Stomach (tissue), 9 donors: Measurements from ENCODE around the gene GMDS. TPM values are rescaled to one million over a fixed set of nuclear protein-coding genes. Genes with fewer than 3 reads are reported as not detected.

ENCODE experiments used
- DNase-seq, 2 donors: peaks; one replicate each; pipeline versions ENCODE4 v3.0.0 to v3.0.0-alpha.2; 2013 to 2019
- H3K27ac ChIP-seq, 5 donors: fragments of 200-600 bp in 4 of 5; sonication (generic) in 4 of 5; one replicate each; pipeline ENCODE4 v1.5.1; 2013 to 2019; ENCODE audit warnings: mild to moderate bottlenecking in 1 of 5, moderate library complexity in 1 of 5
- H3K27me3 ChIP-seq, 3 donors: fragments of 200-600 bp; sonication (generic); one replicate each; pipeline ENCODE4 v1.5.1; 2017 to 2019; ENCODE audit warnings: mixed run types in 1 of 3
- H3K36me3 ChIP-seq, 4 donors: fragments of 200-600 bp; sonication (generic); 1 replicate in 3 of 4; 2 replicates in 1 of 4; pipeline ENCODE4 v1.5.1; 2016 to 2019
- H3K4me1 ChIP-seq, 4 donors: fragments of 200-600 bp; sonication (generic); one replicate each; pipeline ENCODE4 v1.5.1; 2016 to 2019
- H3K4me3 ChIP-seq, 4 donors: fragments of 200-600 bp; sonication (generic) in 3 of 4; one replicate each; pipeline ENCODE4 v1.5.1; 2016 to 2019; ENCODE audit warnings: mild to moderate bottlenecking in 1 of 4
- H3K9me3 ChIP-seq, 4 donors: fragments of 200-600 bp; sonication (generic); one replicate each; pipeline ENCODE4 v1.5.1; 2016 to 2019
- CTCF ChIP-seq, 7 experiments: fragments of 450-650 bp in 4 of 7; fragments of 200-600 bp in 3 of 7; sonication (generic) in 3 of 7; IDR thresholded peaks; one replicate each; pipeline ENCODE4 v1.5.1; 2016 to 2019; ENCODE audit warnings: antibody characterized with exemption in 7 of 7, control low read depth in 2 of 7, mild to moderate bottlenecking in 1 of 7
- EP300 ChIP-seq: sonication (generic); formaldehyde crosslinking; IDR thresholded peaks from one replicate; pipeline ENCODE4 v1.6.1; 2017; ENCODE audit warnings: antibody characterized with exemption
- POLR2A ChIP-seq, 4 donors: fragments of 450-650 bp; IDR thresholded peaks; one replicate each; pipeline ENCODE4 v1.6.1; 2016; ENCODE audit warnings: antibody characterized with exemption in 4 of 4, control low read depth in 2 of 4, mild to moderate bottlenecking in 1 of 4, moderate library complexity in 1 of 4
- POLR2AphosphoS5 ChIP-seq, 3 donors: sonication (generic); formaldehyde crosslinking; IDR thresholded peaks; one replicate each; pipeline ENCODE4 v1.6.1; 2016; ENCODE audit warnings: antibody characterized with exemption in 3 of 3
- WGBS, 5 donors: extraction: QIAGEN DNeasy Blood & Tissue Kit in 3 of 5; methylation state at CpG; one replicate each; pipeline versions ENCODE4 v1.1.5 to v1.1.7; 2013 to 2018; 5-methylcytosine and 5-hydroxymethylcytosine counted together
- intact Hi-C: fragments of 100-400 bp; cut with DNase I; formaldehyde crosslinking; loops from one replicate; pipeline ENCODE4 v1.15.1; 2023; ENCODE audit warnings: low total_unique reads
- polyA plus RNA-seq, 3 donors: library from polyadenylated mRNA; stranded (reverse); fragments of 200-250 nt; gene quantifications; one replicate each; pipeline ENCODE4 v1.2.3, GENCODE V29; 2013
- total RNA-seq, 5 donors: library from RNA; depleted of rRNA; stranded (reverse); fragments of >200 nt; gene quantifications; one replicate each; pipeline versions ENCODE4 v1.1.0 to v1.2.3, GENCODE V29; 2014 to 2016
- donor health status: healthy with polysubstance abuse.
- donor health status: Bipolar disorder and iron deficiency.
- donor health status: healthy.

The GMDS gene
- total and polyA plus RNA-seq, 8 donors: 83.7 to 262 (median 121) TPM

GRCh38 chr6:2266031-2266795 lies 20.8 kb upstream of the GMDS start:
- H3K4me3 ChIP-seq: no peak overlapping the region
- 58 to 79% (median 77%) methylated on average over 3 of the region's 3 CpGs for WGBS, 5 donors
- no peak overlapping the region for H3K27ac ChIP-seq
- no peaks in the 10 kb centered on the region for H3K9me3 ChIP-seq
- no peak for TF ChIP-seq POLR2AphosphoS5 (IDR thresholded peaks at IDR 0.05)
- TF ChIP-seq EP300: no peak
- TF ChIP-seq POLR2A (IDR thresholded peaks at IDR 0.05): no peak
- TF ChIP-seq CTCF (IDR thresholded peaks at IDR 0.05): no peak
- intact Hi-C loops: no loop called here
- H3K36me3 ChIP-seq: peaks cover 0 to 38% (median 29%) of the 10 kb centered on the region in 4 donors
- DNase-seq: no peak
- H3K27me3 ChIP-seq: no peaks in the 10 kb centered on the region
- H3K4me1 ChIP-seq: peaks cover 0 to 12% (median 0%) of the 10 kb centered on the region in 4 donors

- intact Hi-C loops: no loop called here
- no peaks in the 10 kb centered on the region for H3K9me3 ChIP-seq
- peaks cover 0 to 12% (median 0%) of the 10 kb centered on the region in 4 donors for H3K4me1 ChIP-seq
- no peak overlapping the region for H3K4me3 ChIP-seq
- 69 to 97% (median 94%) methylated on average over 2 of the region's 2 CpGs for WGBS, 5 donors
- DNase-seq: no peak
- H3K36me3 ChIP-seq: peaks cover 0 to 29% (median 24%) of the 10 kb centered on the region in 4 donors
- no peaks in the 10 kb centered on the region for H3K27me3 ChIP-seq
- TF ChIP-seq POLR2A (IDR thresholded peaks at IDR 0.05) (no peak), CTCF (IDR thresholded peaks at IDR 0.05) (no peak), POLR2AphosphoS5 (IDR thresholded peaks at IDR 0.05) (no peak), EP300 (no peak)
- no peak overlapping the region for H3K27ac ChIP-seq
Measured at GRCh38 chr6:2264932-2265331, 19.5 kb upstream of the GMDS start.

GRCh38 chr6:2263896-2264295 lies 18.5 kb upstream of the GMDS start:
- Histone ChIP-seq H3K27me3 (no peaks in the 10 kb centered on the region), H3K4me3 (no peak overlapping the region), H3K36me3 (peaks cover 0 to 23% (median 18%) of the 10 kb centered on the region in 4 donors), H3K4me1 (peaks cover 0 to 20% (median 4%) of the 10 kb centered on the region in 4 donors), H3K9me3 (no peaks in the 10 kb centered on the region), H3K27ac (no peak overlapping the region)
- TF ChIP-seq POLR2A (IDR thresholded peaks at IDR 0.05) (no peak), POLR2AphosphoS5 (IDR thresholded peaks at IDR 0.05) (no peak), EP300 (no peak), CTCF (IDR thresholded peaks at IDR 0.05) (no peak)
- no peak for DNase-seq
- intact Hi-C loops: no loop called here
- 88 to 100% (median 95%) methylated on average over 1 of the region's 1 CpG for WGBS, 5 donors

- Histone ChIP-seq H3K9me3 (peaks cover 0 to 10% (median 2%) of the 10 kb centered on the region in 4 donors), H3K4me1 (peaks cover 0 to 25% (median 10%) of the 10 kb centered on the region in 4 donors), H3K27me3 (no peaks in the 10 kb centered on the region), H3K27ac (peak overlapping the region; percentile 59 to 86 (median 81)), H3K36me3 (peaks cover 0 to 26% (median 13%) of the 10 kb centered on the region in 4 donors), H3K4me3 (peak overlapping the region in 1 of 4 donors; percentile 2)
- TF ChIP-seq EP300 (no peak), POLR2AphosphoS5 (IDR thresholded peaks at IDR 0.05) (no peak), POLR2A (IDR thresholded peaks at IDR 0.05) (no peak), CTCF (IDR thresholded peaks at IDR 0.05) (no peak)
- intact Hi-C loops: no loop called here
- DNase-seq: no peak
- 42 to 73% (median 52%) methylated on average over 5 of the region's 5 CpGs for WGBS, 5 donors
Measured at GRCh38 chr6:2259574-2259973, 14.2 kb upstream of the GMDS start.
